ENCODE measurements around the gene RNF217. TPM values are rescaled to one million over a fixed set of nuclear protein-coding genes. Genes with fewer than 3 reads are reported as not detected.

The RNF217 gene
- total RNA-seq, 1 experiment from 2014 or later, result 42.3 TPM

GRCh38 chr6:124993327-124993726 is 31.1 kb downstream of the RNF217 start:
- H3F3A ChIP-seq (ENCODE audit: insufficient read depth, low read depth), result no peaks in the 10 kb centered on the region
- no peaks in the 10 kb centered on the region; the same call in 1 of the 2 replicates for H3K9me3 ChIP-seq (ENCODE audit: insufficient read depth, low read depth)
- intact Hi-C loops (cut with micrococcal nuclease; ENCODE audit: unreplicated experiment), result no loop called here
- no peak for DNase-seq
- CTCF ChIA-PET, result no interaction called here
- no peak overlapping the region for H3K27ac ChIP-seq
- H3K4me2 ChIP-seq, result no peak overlapping the region
- no peaks in the 10 kb centered on the region for H3K27me3 ChIP-seq (ENCODE audit: insufficient read depth, low read depth)
- peaks cover 19% of the 10 kb centered on the region for H3K4me1 ChIP-seq (replicated peaks; ENCODE audit: insufficient read depth)
- H3K9me2 ChIP-seq (ENCODE audit: insufficient read depth), result no peaks in the 10 kb centered on the region; the same call in 1 of the 2 replicates
- H3K36me3 ChIP-seq (ENCODE audit: low read depth), result peaks cover 10% of the 10 kb centered on the region; the same call in 1 of the 2 replicates
- H4K20me1 ChIP-seq (ENCODE audit: insufficient read depth), result no peaks in the 10 kb centered on the region
- POLR2A ChIA-PET (ENCODE audit: unreplicated experiment), result no interaction called here
- no peak overlapping the region for H3K4me3 ChIP-seq
- H3K79me2 ChIP-seq (ENCODE audit: low read depth), result peaks cover 53% of the 10 kb centered on the region
- TF ChIP-seq EZH2 (IDR thresholded peaks at IDR 0.05; ENCODE audit: low read depth), result no peak
- TF ChIP-seq CTCF (conservative IDR thresholded peaks at IDR 0.05), result no peak
- no TSS peak for BruUV-seq (replicated peaks)
- H2AFZ ChIP-seq, result no peak overlapping the region

- Histone ChIP-seq H3K27ac (no peak overlapping the region), H2AFZ (no peak overlapping the region), H3K27me3 (ENCODE audit: insufficient read depth, low read depth) (no peaks in the 10 kb centered on the region), H3K9me2 (ENCODE audit: insufficient read depth) (no peaks in the 10 kb centered on the region; the same call in 1 of the 2 replicates), H3K4me3 (no peak overlapping the region), H4K20me1 (ENCODE audit: insufficient read depth) (no peaks in the 10 kb centered on the region), H3K36me3 (ENCODE audit: low read depth) (peaks cover 6% of the 10 kb centered on the region; the same call in 1 of the 2 replicates), H3K4me2 (no peak overlapping the region), H3K4me1 (replicated peaks; ENCODE audit: insufficient read depth) (peaks cover 32% of the 10 kb centered on the region), H3K79me2 (ENCODE audit: low read depth) (peaks cover 59% of the 10 kb centered on the region), H3F3A (ENCODE audit: insufficient read depth, low read depth) (peaks cover 7% of the 10 kb centered on the region; the same call in 1 of the 2 replicates), H3K9me3 (ENCODE audit: insufficient read depth, low read depth) (no peaks in the 10 kb centered on the region; the same call in 1 of the 2 replicates)
- intact Hi-C loops (cut with micrococcal nuclease; ENCODE audit: unreplicated experiment), result loop anchor here (5.0 kb wide), 1 partner anchor 32 kb away; the partner anchor contains the start of gene RNF217
- TF ChIP-seq EZH2 (IDR thresholded peaks at IDR 0.05; ENCODE audit: low read depth) (no peak), CTCF (conservative IDR thresholded peaks at IDR 0.05) (no peak)
- CTCF ChIA-PET, result no interaction called here
- BruUV-seq (replicated peaks), result no TSS peak
- POLR2A ChIA-PET (ENCODE audit: unreplicated experiment), result no interaction called here
- no peak for DNase-seq
Observed at GRCh38 chr6:124994648-124995047, 32.4 kb downstream of the RNF217 start.

DNA sequence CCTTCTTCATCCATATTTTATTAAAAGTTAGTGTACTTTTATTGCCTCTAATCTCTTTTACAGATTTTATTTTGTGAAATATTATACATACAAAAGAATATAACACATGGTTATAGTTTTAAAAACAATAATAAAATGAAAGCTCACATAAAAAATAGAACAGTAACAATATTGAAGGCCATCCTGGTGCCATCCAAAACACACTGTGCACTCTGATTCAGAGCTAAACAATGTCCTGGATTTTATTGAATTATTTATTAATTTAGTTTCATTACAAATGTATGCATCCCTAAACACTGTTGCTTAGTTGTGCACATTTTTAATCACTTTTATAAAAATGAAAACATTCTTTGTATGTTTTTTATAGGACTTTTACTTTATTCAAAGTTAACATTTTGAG is 32.9 kb downstream of the RNF217 start:
- no peak overlapping the region for H3K4me3 ChIP-seq
- ChIA-PET POLR2A (ENCODE audit: unreplicated experiment) (no interaction called here), CTCF (no interaction called here)
- H3K9me3 ChIP-seq (ENCODE audit: insufficient read depth, low read depth), result no peaks in the 10 kb centered on the region; the same call in 1 of the 2 replicates
- peaks cover 59% of the 10 kb centered on the region for H3K79me2 ChIP-seq (ENCODE audit: low read depth)
- no peak overlapping the region for H2AFZ ChIP-seq
- peaks cover 7% of the 10 kb centered on the region; the same call in 1 of the 2 replicates for H3F3A ChIP-seq (ENCODE audit: insufficient read depth, low read depth)
- no peaks in the 10 kb centered on the region; the same call in 1 of the 2 replicates for H3K9me2 ChIP-seq (ENCODE audit: insufficient read depth)
- peaks cover 37% of the 10 kb centered on the region for H3K4me1 ChIP-seq (replicated peaks; ENCODE audit: insufficient read depth)
- BruUV-seq (replicated peaks), result no TSS peak
- TF ChIP-seq CTCF (conservative IDR thresholded peaks at IDR 0.05) (no peak), EZH2 (IDR thresholded peaks at IDR 0.05; ENCODE audit: low read depth) (no peak)
- H3K4me2 ChIP-seq, result no peak overlapping the region
- H3K27ac ChIP-seq, result no peak overlapping the region
- peaks cover 6% of the 10 kb centered on the region; the same call in 1 of the 2 replicates for H3K36me3 ChIP-seq (ENCODE audit: low read depth)
- DNase-seq, result no peak
- H3K27me3 ChIP-seq (ENCODE audit: insufficient read depth, low read depth), result no peaks in the 10 kb centered on the region
- H4K20me1 ChIP-seq (ENCODE audit: insufficient read depth), result no peaks in the 10 kb centered on the region
- intact Hi-C loops (cut with micrococcal nuclease; ENCODE audit: unreplicated experiment), result loop anchor here (5.0 kb wide), 1 partner anchor 33 kb away; the partner anchor contains the start of gene RNF217

Measured in PC-9 (cell line).